Activated CD4-positive, alpha-beta T cell treated with anti-CD3 and anti-CD28 coated beads, Interleukin-2, amount 10 ng/mL, durations not matched to agents 24 days and 14 days (primary cell): ENCODE data around the gene FLNB. TPM values are rescaled to one million over a fixed set of nuclear protein-coding genes. Genes with fewer than 3 reads are reported as not detected.

Source experiments
- DNase-seq: peaks from one replicate; pipeline ENCODE4 v3.0.0; 2022
- H3K27ac Mint-ChIP-seq: one replicate; pipeline ENCODE4 v1.8.0; 2022; ENCODE audit warnings: mild to moderate bottlenecking, mixed read lengths
- H3K27me3 Mint-ChIP-seq: one replicate; pipeline ENCODE4 v1.8.0; 2022; ENCODE audit warnings: mixed read lengths
- H3K36me3 Mint-ChIP-seq: one replicate; pipeline ENCODE4 v1.8.0; 2022; ENCODE audit warnings: low read depth, mild to moderate bottlenecking, mixed read lengths
- H3K4me1 Mint-ChIP-seq: one replicate; pipeline ENCODE4 v1.8.0; 2021; ENCODE audit warnings: mixed read lengths
- H3K4me3 Mint-ChIP-seq: one replicate; pipeline ENCODE4 v1.8.0; 2022; ENCODE audit warnings: mild to moderate bottlenecking, moderate library complexity, mixed read lengths
- H3K9me3 Mint-ChIP-seq: one replicate; pipeline ENCODE4 v1.8.0; 2021; ENCODE audit warnings: mixed read lengths
- intact Hi-C: fragments of 100-400 bp; cut with micrococcal nuclease; formaldehyde crosslinking; loops from one replicate; pipeline ENCODE4 v1.15.1; 2023
- total RNA-seq: library from RNA; stranded (reverse); gene quantifications from 2 replicates; pipeline ENCODE4 v1.2.3, GENCODE V29; 2022

The FLNB gene
- total RNA-seq, 1 donor from 2014 or later = 23.9 TPM

GRCh38 chr3:58071480-58071971, 63.3 kb downstream of the FLNB start:
- no peak overlapping the region for H3K4me3 Mint-ChIP-seq
- peaks cover 16% of the 10 kb centered on the region for H3K4me1 Mint-ChIP-seq
- no peak overlapping the region for H3K27ac Mint-ChIP-seq
- H3K27me3 Mint-ChIP-seq = no peaks in the 10 kb centered on the region
- intact Hi-C loops = no loop called here
- peaks cover 4% of the 10 kb centered on the region for H3K36me3 Mint-ChIP-seq
- H3K9me3 Mint-ChIP-seq = no peaks in the 10 kb centered on the region
- no peak for DNase-seq

- no peak overlapping the region for H3K4me3 Mint-ChIP-seq
- no peak for DNase-seq
- intact Hi-C loops = no loop called here
- H3K27me3 Mint-ChIP-seq = no peaks in the 10 kb centered on the region
- H3K27ac Mint-ChIP-seq = no peak overlapping the region
- H3K4me1 Mint-ChIP-seq = peaks cover 16% of the 10 kb centered on the region
- no peaks in the 10 kb centered on the region for H3K9me3 Mint-ChIP-seq
- H3K36me3 Mint-ChIP-seq = peaks cover 4% of the 10 kb centered on the region
Measured at GRCh38 chr3:58072052-58072762, 64.0 kb downstream of the FLNB start.

- Mint-ChIP-seq H3K36me3 (peaks cover 6% of the 10 kb centered on the region), H3K4me1 (peaks cover 18% of the 10 kb centered on the region), H3K9me3 (no peaks in the 10 kb centered on the region), H3K4me3 (no peak overlapping the region), H3K27ac (no peak overlapping the region), H3K27me3 (no peaks in the 10 kb centered on the region)
- intact Hi-C loops = no loop called here
- DNase-seq = no peak
Measured at GRCh38 chr3:58072763-58073130, 64.5 kb downstream of the FLNB start.

DNA sequence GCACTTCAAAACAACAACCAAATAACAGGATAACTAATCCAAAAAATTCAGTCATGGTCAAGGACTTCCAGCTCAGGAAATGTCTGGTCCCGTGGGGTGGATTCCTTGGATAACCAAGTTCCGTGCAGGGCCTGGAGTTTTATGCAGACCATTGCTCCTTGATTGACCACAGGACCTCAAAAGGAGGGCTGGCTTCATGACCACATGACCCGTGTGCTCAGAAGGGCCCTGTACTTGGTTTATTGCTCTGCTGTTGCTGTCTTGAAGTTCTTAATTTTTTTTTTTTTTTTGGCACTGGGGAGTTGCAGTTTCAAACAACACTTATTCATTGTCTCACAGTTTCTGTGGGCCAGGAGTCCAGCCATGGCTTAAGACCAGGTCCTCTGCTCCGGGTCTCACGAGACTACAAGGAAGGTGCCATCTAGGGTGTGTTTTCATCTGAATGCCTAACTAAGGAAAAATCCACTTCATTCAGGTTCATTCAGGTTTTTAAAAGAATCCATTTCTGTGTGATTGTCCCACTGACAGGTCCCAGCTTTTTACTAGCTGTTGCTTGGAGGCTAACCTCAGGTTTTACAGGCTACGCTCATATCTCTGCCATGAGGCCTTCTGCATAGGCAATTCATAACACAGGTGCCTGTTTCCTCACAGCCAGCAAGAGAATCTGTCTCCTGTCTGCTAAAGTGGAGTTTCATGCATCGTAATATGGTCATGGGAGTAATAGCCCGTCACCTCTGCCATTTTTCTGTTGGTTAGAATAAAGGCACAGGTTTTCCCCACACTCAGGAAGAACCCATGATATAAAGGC, 65.3 kb downstream of the FLNB start:
- H3K27ac Mint-ChIP-seq = no peak overlapping the region
- DNase-seq = no peak
- no peak overlapping the region for H3K4me3 Mint-ChIP-seq
- H3K9me3 Mint-ChIP-seq = no peaks in the 10 kb centered on the region
- peaks cover 20% of the 10 kb centered on the region for H3K4me1 Mint-ChIP-seq
- H3K36me3 Mint-ChIP-seq = peaks cover 8% of the 10 kb centered on the region
- H3K27me3 Mint-ChIP-seq = no peaks in the 10 kb centered on the region
- intact Hi-C loops = no loop called here

DNA sequence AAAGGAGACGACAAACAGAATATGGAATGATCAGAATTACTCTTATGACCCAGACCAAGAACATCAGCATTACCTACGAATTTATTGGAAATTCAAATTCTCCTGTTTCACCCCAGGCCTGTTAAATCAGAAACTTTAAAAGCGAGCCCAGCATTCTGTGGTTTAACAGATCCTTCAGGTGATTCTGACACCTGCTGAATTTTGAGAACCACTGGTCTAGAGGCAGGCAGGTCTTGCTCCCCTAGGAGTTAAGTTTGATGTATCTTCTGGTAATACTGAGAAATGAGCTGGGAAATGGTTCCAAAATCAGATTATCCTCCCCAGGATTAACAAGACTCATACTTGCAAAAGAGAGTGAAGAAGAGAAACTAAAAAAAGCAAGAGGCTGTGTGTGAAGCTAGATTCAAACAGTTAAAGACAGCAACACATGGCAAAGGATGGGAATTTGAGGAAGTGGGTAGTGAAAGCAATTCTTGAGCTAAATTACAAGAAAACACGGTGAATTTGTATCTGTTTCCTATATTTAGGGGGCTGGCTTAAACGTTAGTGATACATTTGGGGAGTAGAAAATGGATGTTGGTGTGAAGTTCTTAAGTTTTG, 66.0 kb downstream of the FLNB start:
- peaks cover 18% of the 10 kb centered on the region for H3K4me1 Mint-ChIP-seq
- no peak for DNase-seq
- H3K9me3 Mint-ChIP-seq = no peaks in the 10 kb centered on the region
- peak overlapping the region; percentile 18 for H3K4me3 Mint-ChIP-seq
- H3K27ac Mint-ChIP-seq = peak overlapping the region; percentile 1
- intact Hi-C loops = no loop called here
- no peaks in the 10 kb centered on the region for H3K27me3 Mint-ChIP-seq
- peaks cover 11% of the 10 kb centered on the region for H3K36me3 Mint-ChIP-seq

DNA sequence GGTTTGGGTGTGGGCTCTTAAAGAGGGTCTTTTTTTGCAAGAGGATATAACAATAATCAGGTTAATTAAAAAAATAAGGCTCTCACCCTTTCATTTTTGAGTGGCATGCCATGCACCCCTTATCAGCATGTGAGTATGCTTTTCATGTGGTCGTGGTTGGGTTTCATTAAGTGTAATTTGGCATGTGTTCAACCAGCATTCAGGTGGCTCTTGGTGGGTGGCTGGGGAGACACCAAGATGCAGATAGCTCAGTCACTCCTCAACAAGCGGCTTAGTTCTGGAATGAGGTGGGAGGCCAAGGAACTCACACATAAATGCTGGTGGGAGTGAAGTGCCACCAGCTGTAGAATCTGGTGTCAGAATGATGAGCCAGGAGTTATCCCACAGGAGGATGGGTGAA, 66.8 kb downstream of the FLNB start:
- Mint-ChIP-seq H3K9me3 (no peaks in the 10 kb centered on the region), H3K27me3 (no peaks in the 10 kb centered on the region), H3K4me1 (peaks cover 18% of the 10 kb centered on the region), H3K4me3 (no peak overlapping the region), H3K36me3 (peaks cover 17% of the 10 kb centered on the region), H3K27ac (no peak overlapping the region)
- DNase-seq = no peak
- intact Hi-C loops = loop anchor here (5.0 kb wide), 2 partner anchors 38 to 53 kb away; no protein-coding TSS in a partner anchor

GRCh38 chr3:58077596-58078285, 69.5 kb downstream of the FLNB start:
- intact Hi-C loops = loop anchor here (5.0 kb wide), 2 partner anchors 40 to 55 kb away; no protein-coding TSS in a partner anchor
- H3K4me1 Mint-ChIP-seq = peaks cover 27% of the 10 kb centered on the region
- no peaks in the 10 kb centered on the region for H3K27me3 Mint-ChIP-seq

GRCh38 chr3:58078610-58079009, 70.4 kb downstream of the FLNB start:
- Mint-ChIP-seq H3K27ac (no peak overlapping the region), H3K36me3 (peaks cover 27% of the 10 kb centered on the region), H3K9me3 (no peaks in the 10 kb centered on the region), H3K4me1 (peaks cover 28% of the 10 kb centered on the region), H3K4me3 (no peak overlapping the region), H3K27me3 (no peaks in the 10 kb centered on the region)
- DNase-seq = no peak
- intact Hi-C loops = loop anchor here (5.0 kb wide), 2 partner anchors 41 to 56 kb away; no protein-coding TSS in a partner anchor

More at GRCh38 chr3:58077596-58078285, 69.5 kb downstream of the FLNB start:
- peaks cover 25% of the 10 kb centered on the region for H3K36me3 Mint-ChIP-seq
- no peak overlapping the region for H3K4me3 Mint-ChIP-seq
- no peaks in the 10 kb centered on the region for H3K9me3 Mint-ChIP-seq
- no peak for DNase-seq
- H3K27ac Mint-ChIP-seq = no peak overlapping the region

DNA sequence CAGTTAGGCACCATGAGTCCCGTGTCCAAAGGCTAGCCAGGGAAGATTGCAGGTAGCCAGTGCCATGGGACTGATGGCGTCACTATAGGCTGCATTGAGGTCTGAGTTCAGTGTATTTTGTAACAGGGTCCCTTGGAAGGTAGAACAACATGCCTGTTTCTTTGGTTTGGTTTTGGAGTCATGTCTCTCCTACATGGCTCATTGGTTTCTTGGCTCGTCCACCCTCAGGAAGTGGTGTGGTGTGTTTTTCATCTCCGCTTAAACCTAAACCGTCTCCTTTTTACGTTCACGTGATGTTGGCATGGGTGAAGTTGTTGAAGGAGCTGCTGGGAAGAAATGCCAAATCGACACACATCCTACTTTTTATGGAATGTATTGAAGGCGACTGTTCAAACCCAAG, 71.6 kb downstream of the FLNB start:
- Mint-ChIP-seq H3K27me3 (no peaks in the 10 kb centered on the region), H3K9me3 (no peaks in the 10 kb centered on the region), H3K27ac (no peak overlapping the region), H3K4me1 (peaks cover 27% of the 10 kb centered on the region), H3K36me3 (peaks cover 31% of the 10 kb centered on the region), H3K4me3 (no peak overlapping the region)
- DNase-seq = no peak
- intact Hi-C loops = loop anchor here (5.0 kb wide), 2 partner anchors 42 to 57 kb away; no protein-coding TSS in a partner anchor

GRCh38 chr3:58082047-58082446, 73.8 kb downstream of the FLNB start:
- Mint-ChIP-seq H3K9me3 (no peaks in the 10 kb centered on the region), H3K4me3 (peak overlapping the region; percentile 51), H3K27ac (peak overlapping the region; percentile 77), H3K36me3 (peaks cover 33% of the 10 kb centered on the region), H3K27me3 (no peaks in the 10 kb centered on the region), H3K4me1 (peaks cover 30% of the 10 kb centered on the region)
- peak; percentile 76 for DNase-seq
- intact Hi-C loops = no loop called here

DNA sequence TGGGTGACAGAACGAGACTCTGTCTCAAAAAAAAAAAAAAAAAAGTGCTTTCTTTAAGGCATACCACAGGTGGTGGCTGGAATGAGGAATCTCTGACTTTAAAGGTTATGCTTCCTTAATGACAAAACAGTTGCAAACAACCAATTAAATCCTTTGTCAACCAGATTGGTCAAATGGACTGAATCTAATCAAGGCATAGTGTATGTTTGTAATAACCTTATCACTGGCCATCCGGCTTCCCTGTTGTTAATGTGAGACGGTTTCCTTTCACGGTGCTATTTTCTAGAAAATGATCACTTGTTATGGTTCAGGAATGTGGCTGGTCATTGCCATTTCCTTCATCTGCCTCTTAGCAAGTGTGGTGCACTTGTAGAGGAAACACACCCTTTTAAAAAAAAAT, 75.9 kb downstream of the FLNB start:
- no peaks in the 10 kb centered on the region for H3K27me3 Mint-ChIP-seq
- H3K4me1 Mint-ChIP-seq = peaks cover 25% of the 10 kb centered on the region
- H3K4me3 Mint-ChIP-seq = no peak overlapping the region
- intact Hi-C loops = no loop called here
- H3K27ac Mint-ChIP-seq = no peak overlapping the region
- H3K36me3 Mint-ChIP-seq = peaks cover 28% of the 10 kb centered on the region
- no peak for DNase-seq
- no peaks in the 10 kb centered on the region for H3K9me3 Mint-ChIP-seq

GRCh38 chr3:58084788-58085543, 76.7 kb downstream of the FLNB start:
- intact Hi-C loops = no loop called here
- no peaks in the 10 kb centered on the region for H3K27me3 Mint-ChIP-seq
- H3K4me3 Mint-ChIP-seq = no peak overlapping the region
- no peak for DNase-seq
- peaks cover 25% of the 10 kb centered on the region for H3K4me1 Mint-ChIP-seq
- no peak overlapping the region for H3K27ac Mint-ChIP-seq
- H3K9me3 Mint-ChIP-seq = no peaks in the 10 kb centered on the region
- H3K36me3 Mint-ChIP-seq = peaks cover 22% of the 10 kb centered on the region

- Mint-ChIP-seq H3K27ac (no peak overlapping the region), H3K4me1 (peaks cover 25% of the 10 kb centered on the region), H3K27me3 (no peaks in the 10 kb centered on the region), H3K36me3 (peaks cover 19% of the 10 kb centered on the region), H3K9me3 (no peaks in the 10 kb centered on the region), H3K4me3 (no peak overlapping the region)
- DNase-seq = no peak
- intact Hi-C loops = no loop called here
Measured at GRCh38 chr3:58085616-58086015, 77.4 kb downstream of the FLNB start.
